Ovary (tissue), 9 donors: ENCODE results near the gene SIKE1. TPM values are rescaled to one million over a fixed set of nuclear protein-coding genes. Genes with fewer than 3 reads are reported as not detected.
A peak's percentile ranks its signal among the peaks of the same experiment; 100 is the strongest.
"Not testable (repeated sequence)": the region's sequence is repeated elsewhere in the genome, so short reads cannot be mapped to it uniquely, and the experiment has no call there.

Experiments
- DNase-seq, 5 donors: peaks; one replicate each; pipeline ENCODE4 v3.0.0-alpha.2; 2019 to 2020
- H3K27ac ChIP-seq, 2 donors: fragments of 200-600 bp; one replicate each; pipeline versions ENCODE4 v1.5.1 to v1.8.0; 2019 to 2022
- H3K27me3 ChIP-seq: fragments of 200-600 bp; one replicate; pipeline ENCODE4 v1.8.0; 2022
- H3K36me3 ChIP-seq: fragments of 200-600 bp; sonication (generic); one replicate; pipeline ENCODE4 v1.5.1; 2019
- H3K4me1 ChIP-seq: one replicate; pipeline ENCODE4 v1.8.1; 2013; ENCODE audit warnings: mild to moderate bottlenecking, moderate library complexity; ENCODE audit not compliant: insufficient read depth
- H3K4me3 ChIP-seq: fragments of 200-600 bp; sonication (generic); one replicate; pipeline ENCODE4 v1.5.1; 2017
- H3K9me3 ChIP-seq, 2 donors: fragments of 200-600 bp in 1 of 2; sonication (generic) in 1 of 2; one replicate each; pipeline versions ENCODE4 v1.5.1 to v1.8.1; 2013 to 2019; ENCODE audit warnings: mild to moderate bottlenecking in 1 of 2, moderate library complexity in 1 of 2
- CTCF ChIP-seq, 3 donors: fragments of 450-650 bp in 2 of 3; fragments of 200-600 bp in 1 of 3; IDR thresholded peaks; one replicate each; pipeline versions ENCODE4 v1.5.1 to v1.8.0; 2016 to 2022; ENCODE audit warnings: antibody characterized with exemption in 3 of 3, mild to moderate bottlenecking in 1 of 3
- EP300 ChIP-seq: sonication (generic); formaldehyde crosslinking; IDR thresholded peaks from one replicate; pipeline ENCODE4 v1.6.1; 2017; ENCODE audit warnings: antibody characterized with exemption
- POLR2A ChIP-seq: fragments of 450-650 bp; IDR thresholded peaks from one replicate; pipeline ENCODE4 v1.6.1; 2017; ENCODE audit warnings: antibody characterized with exemption, mild to moderate bottlenecking, moderate library complexity
- WGBS, 3 donors: extraction: QIAGEN DNeasy Blood & Tissue Kit in 1 of 3; methylation state at CpG; one replicate each; pipeline versions ENCODE4 v1.1.5 to v1.1.7; 2013 to 2017; 5-methylcytosine and 5-hydroxymethylcytosine counted together
- intact Hi-C, 4 donors: fragments of 100-400 bp; cut with DNase I; formaldehyde crosslinking; loops; one replicate each; pipeline versions ENCODE4 v1.11.0 to v1.15.1; 2022 to 2023
- polyA plus RNA-seq, 2 donors: library from polyadenylated mRNA; stranded (reverse); fragments of 200-250 nt in 1 of 2; fragments of 350-450 nt in 1 of 2; fragmentation: Illumina TruSeq in 1 of 2; extraction: RNeasy Lipid Tissue Mini Kit (QIAGEN cat#74804) in 1 of 2; gene quantifications; one replicate each; pipeline ENCODE4 v1.2.3, GENCODE V29; 2013 to 2014
- total RNA-seq, 7 donors: library from RNA; depleted of rRNA in 2 of 7; stranded (reverse); fragments of >200 nt in 2 of 7; fragmentation: NEBNext Ultra II Directional in 3 of 7; extraction: Animal tissue kit (Norgen Biotek cat#: 25700) in 3 of 7; gene quantifications; one replicate each; pipeline versions ENCODE4 v1.1.0 to v1.2.4, GENCODE V29; 2016 to 2023
- donor health status: DM: no; HTN: no; CAD: no; lungs with moderate emphysema.
- donor health status: DM: no; HTN: no; CAD: no.
- donor health status: Bipolar disorder and iron deficiency.
- donor health status: DM: yes; HTN: yes; CAD: no.
- donor health status: DM: no; HTN: no; CAD: no.
- donor health status: DM: yes; HTN: yes; CAD: no.

SIKE1 gene
- total and polyA plus RNA-seq, 9 donors = 12.4 to 41.8 (median 29.6) TPM

- no peak for TF ChIP-seq POLR2A
- TF ChIP-seq CTCF (IDR thresholded peaks at IDR 0.05) = no peak
- no peak for TF ChIP-seq EP300
- Histone ChIP-seq H3K27me3 (no peaks in the 10 kb centered on the region), H3K27ac (no peak overlapping the region), H3K36me3 (no peaks in the 10 kb centered on the region), H3K4me1 (peaks cover 12% of the 10 kb centered on the region), H3K4me3 (peak overlapping the region; percentile 97), H3K9me3 (no peaks in the 10 kb centered on the region)
- intact Hi-C loops = loop anchor here in 1 of 4 donors (2.0 kb wide), 1 partner anchor 39 kb away; the partner anchor contains the start of gene NRAS
- DNase-seq = no peak
- WGBS, 3 donors = 13 to 24% (median 16%) methylated on average over 14 of the region's 14 CpGs
Observed at GRCh38 chr1:114756009-114756892, 24.2 kb downstream of the SIKE1 start.

GRCh38 chr1:114755006-114755931 lies 25.2 kb downstream of the SIKE1 start:
- TF ChIP-seq POLR2A (no peak), CTCF (IDR thresholded peaks at IDR 0.05) (no peak)
- Histone ChIP-seq H3K27ac (no peak overlapping the region), H3K36me3 (no peaks in the 10 kb centered on the region), H3K4me3 (no peak overlapping the region), H3K27me3 (no peaks in the 10 kb centered on the region), H3K4me1 (peaks cover 15% of the 10 kb centered on the region), H3K9me3 (no peaks in the 10 kb centered on the region)
- 29 to 45% (median 33%) methylated on average over 7 of the region's 7 CpGs for WGBS, 3 donors
- intact Hi-C loops = no loop called here
- DNase-seq = no peak

- H3K4me1 ChIP-seq = peaks cover 17% of the 10 kb centered on the region
- H3K27me3 ChIP-seq, intact Hi-C loops, H3K4me3 ChIP-seq, H3K36me3 ChIP-seq, H3K9me3 ChIP-seq, H3K27ac ChIP-seq, DNase-seq: not testable (repeated sequence)
- WGBS, 3 donors = 86 to 91% (median 90%) methylated on average over 6 of the region's 6 CpGs
Observed at GRCh38 chr1:114753702-114754101, 26.8 kb downstream of the SIKE1 start.

- H3K27ac ChIP-seq = no peak overlapping the region
- WGBS, 3 donors = 62 to 65% (median 65%) methylated on average over 4 of the region's 4 CpGs
- H3K4me3 ChIP-seq = no peak overlapping the region
- peaks cover 17% of the 10 kb centered on the region for H3K4me1 ChIP-seq
- DNase-seq = no peak
- TF ChIP-seq CTCF (IDR thresholded peaks at IDR 0.05) (no peak), EP300 (no peak), POLR2A (no peak)
- no peaks in the 10 kb centered on the region for H3K9me3 ChIP-seq
- no peaks in the 10 kb centered on the region for H3K27me3 ChIP-seq
- no peaks in the 10 kb centered on the region for H3K36me3 ChIP-seq
- intact Hi-C loops = no loop called here
Observed at GRCh38 chr1:114753143-114753542, 27.3 kb downstream of the SIKE1 start.
